Stimulated activated CD4-positive, alpha-beta T cell treated with anti-CD3 and anti-CD28 coated beads, Interleukin-12 subunit alpha, Interleukin-12 subunit beta, amount 100 ng/mL, for 48 hours (primary cell): Measurements from ENCODE around the gene CHD9.
A peak's percentile ranks its signal among the peaks of the same experiment; 100 is the strongest.
"Not testable (repeated sequence)": the region's sequence is repeated elsewhere in the genome, so short reads cannot be mapped to it uniquely, and the experiment has no call there.

Source experiments
- DNase-seq, 3 donors: peaks; one replicate each; pipeline ENCODE4 v3.0.0-alpha.2; 2020; ENCODE audit warnings: low read depth in 2 of 3, low spot score in 1 of 3

CHD9 gene

GRCh38 chr16:53130159-53131049 lies 75.6 kb downstream of the CHD9 start:
- peak; percentile 68 to 88 (median 78) for DNase-seq

GRCh38 chr16:53131050-53131362 lies 76.2 kb downstream of the CHD9 start:
- DNase-seq = no peak

- peak; percentile 54 to 64 (median 55) for DNase-seq
Observed at GRCh38 chr16:53131363-53132071, 76.7 kb downstream of the CHD9 start.

- DNase-seq = no peak
Observed at GRCh38 chr16:53132406-53132805, 77.6 kb downstream of the CHD9 start.

- no peak for DNase-seq
Observed at GRCh38 chr16:53135329-53135728, 80.5 kb downstream of the CHD9 start.

- no peak for DNase-seq
Observed at GRCh38 chr16:53142823-53143568, 88.2 kb downstream of the CHD9 start.

GRCh38 chr16:53147500-53148065 lies 92.8 kb downstream of the CHD9 start:
- no peak for DNase-seq

GRCh38 chr16:53150769-53151168 lies 96.0 kb downstream of the CHD9 start:
- no peak for DNase-seq

GRCh38 chr16:53152329-53152728 lies 97.5 kb downstream of the CHD9 start:
- DNase-seq = no peak

GRCh38 chr16:53153130-53153529 lies 98.3 kb downstream of the CHD9 start:
- no peak for DNase-seq

GRCh38 chr16:53154513-53154912 lies 99.7 kb downstream of the CHD9 start:
- no peak for DNase-seq

- no peak for DNase-seq
Observed at GRCh38 chr16:53156516-53156915, 101.7 kb downstream of the CHD9 start.

- DNase-seq = peak in 1 of 3 donors; percentile 18
Observed at GRCh38 chr16:53159781-53160436, 105.1 kb downstream of the CHD9 start.

- no peak for DNase-seq
Observed at GRCh38 chr16:53166099-53166498, 111.3 kb downstream of the CHD9 start.

GRCh38 chr16:53168744-53169143 lies 114.0 kb downstream of the CHD9 start:
- no peak for DNase-seq

- no peak for DNase-seq
Observed at GRCh38 chr16:53172517-53172916, 117.7 kb downstream of the CHD9 start.

- DNase-seq = no peak
Observed at GRCh38 chr16:53175118-53175517, 120.3 kb downstream of the CHD9 start.

GRCh38 chr16:53176434-53176833 lies 121.6 kb downstream of the CHD9 start:
- DNase-seq = no peak

- no peak for DNase-seq
Observed at GRCh38 chr16:53183442-53183841, 128.7 kb downstream of the CHD9 start.

GRCh38 chr16:53185741-53186140 lies 130.9 kb downstream of the CHD9 start:
- not testable (repeated sequence) for DNase-seq

GRCh38 chr16:53187775-53188174 lies 133.0 kb downstream of the CHD9 start:
- DNase-seq = no peak
